Measurements from ENCODE around the gene RPLP2. TPM values are rescaled to one million over a fixed set of nuclear protein-coding genes. Genes with fewer than 3 reads are reported as not detected.

RPLP2 gene
- total and polyA plus RNA-seq, 4 donors, result 441 to 2,648 (median 1,513) TPM

DNA sequence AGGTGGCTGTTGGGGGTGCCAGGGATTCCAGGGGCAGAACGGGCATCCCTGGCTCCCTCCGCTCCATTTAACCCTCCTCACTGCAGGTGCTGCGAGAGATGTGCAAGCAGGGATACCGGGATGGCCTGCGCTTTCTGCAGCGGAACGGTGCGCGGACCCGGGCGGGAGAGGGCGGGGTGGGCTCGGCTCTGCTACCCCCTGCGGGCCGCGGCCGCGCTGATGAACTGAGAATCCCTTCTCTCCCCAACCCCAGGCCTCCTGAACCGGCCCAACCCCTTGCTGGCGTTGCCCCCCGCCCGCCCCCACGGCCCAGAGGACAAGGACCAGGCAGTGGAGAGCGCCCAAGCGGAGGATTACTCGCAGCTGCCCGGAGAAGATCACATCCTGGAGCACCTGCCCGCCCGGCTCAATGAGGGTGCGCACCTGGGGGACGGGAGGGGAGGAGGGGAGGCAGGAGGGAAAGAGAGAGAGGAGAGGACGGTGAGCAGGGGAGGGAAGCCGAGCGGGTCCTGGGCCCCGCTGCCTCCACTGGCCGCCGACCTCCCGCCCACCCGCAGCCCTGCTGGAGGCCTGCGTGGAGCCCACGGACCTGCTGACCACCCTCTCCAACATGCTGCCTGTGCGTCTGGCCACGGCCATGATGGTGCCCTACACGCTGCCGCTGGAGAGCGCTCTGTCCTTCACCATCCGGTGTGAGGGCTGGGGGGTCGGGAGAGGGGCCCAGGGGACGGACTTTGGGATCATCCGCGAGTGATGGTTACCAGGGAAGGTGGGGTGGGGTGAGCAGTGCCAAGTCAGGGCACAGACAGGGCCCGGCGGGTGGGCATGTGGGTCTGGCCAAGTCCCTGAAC, 13.9 kb downstream of the RPLP2 start:
- 92 to 93% methylated on average over 49 to 53 of the region's 53 CpGs for WGBS, 2 donors
- no peak overlapping the region for H3K27ac ChIP-seq (ENCODE audit: low read depth in 1 of 2, low read length in 1 of 2)
- H3K4me1 ChIP-seq (ENCODE audit: control insufficient read depth in 5 of 5, insufficient read depth in 5 of 5, low read length in 5 of 5), result peaks cover 4 to 46% (median 18%) of the 10 kb centered on the region in 5 donors

DNA sequence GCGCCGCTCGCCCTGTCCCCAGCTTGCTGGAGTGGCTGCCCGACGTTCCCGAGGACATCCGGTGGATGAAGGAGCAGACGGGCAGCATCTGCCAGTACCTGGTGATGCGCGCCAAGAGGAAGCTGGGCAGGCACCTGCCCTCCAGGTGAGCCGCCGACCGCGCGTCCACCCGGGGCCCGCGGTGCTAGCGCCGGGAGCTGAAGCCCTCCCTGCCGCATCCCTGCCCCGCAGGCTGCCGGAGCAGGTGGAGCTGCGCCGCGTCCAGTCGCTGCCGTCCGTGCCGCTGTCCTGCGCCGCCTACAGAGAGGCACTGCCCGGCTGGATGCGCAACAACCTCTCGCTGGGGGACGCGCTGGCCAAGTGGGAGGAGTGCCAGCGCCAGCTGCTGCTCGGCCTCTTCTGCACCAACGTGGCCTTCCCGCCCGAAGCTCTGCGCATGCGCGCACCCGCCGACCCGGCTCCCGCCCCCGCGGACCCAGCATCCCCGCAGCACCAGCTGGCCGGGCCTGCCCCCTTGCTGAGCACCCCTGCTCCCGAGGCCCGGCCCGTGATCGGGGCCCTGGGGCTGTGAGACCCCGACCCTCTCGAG, 14.6 kb downstream of the RPLP2 start:
- DNase-seq (peak in 2 of 3 donors; percentile 38 to 65), ATAC-seq (ENCODE audit: insufficient read depth, low FRiP score) (no peak)
- TF ChIP-seq, protein P1, sequence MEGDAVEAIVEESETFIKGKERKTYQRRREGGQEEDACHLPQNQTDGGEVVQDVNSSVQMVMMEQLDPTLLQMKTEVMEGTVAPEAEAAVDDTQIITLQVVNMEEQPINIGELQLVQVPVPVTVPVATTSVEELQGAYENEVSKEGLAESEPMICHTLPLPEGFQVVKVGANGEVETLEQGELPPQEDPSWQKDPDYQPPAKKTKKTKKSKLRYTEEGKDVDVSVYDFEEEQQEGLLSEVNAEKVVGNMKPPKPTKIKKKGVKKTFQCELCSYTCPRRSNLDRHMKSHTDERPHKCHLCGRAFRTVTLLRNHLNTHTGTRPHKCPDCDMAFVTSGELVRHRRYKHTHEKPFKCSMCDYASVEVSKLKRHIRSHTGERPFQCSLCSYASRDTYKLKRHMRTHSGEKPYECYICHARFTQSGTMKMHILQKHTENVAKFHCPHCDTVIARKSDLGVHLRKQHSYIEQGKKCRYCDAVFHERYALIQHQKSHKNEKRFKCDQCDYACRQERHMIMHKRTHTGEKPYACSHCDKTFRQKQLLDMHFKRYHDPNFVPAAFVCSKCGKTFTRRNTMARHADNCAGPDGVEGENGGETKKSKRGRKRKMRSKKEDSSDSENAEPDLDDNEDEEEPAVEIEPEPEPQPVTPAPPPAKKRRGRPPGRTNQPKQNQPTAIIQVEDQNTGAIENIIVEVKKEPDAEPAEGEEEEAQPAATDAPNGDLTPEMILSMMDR (IDR thresholded peaks at IDR 0.05; ENCODE audit: control extremely low read depth, extremely low read depth), result no peak
- H3K4me1 ChIP-seq (ENCODE audit: control insufficient read depth in 5 of 5, insufficient read depth in 5 of 5, low read length in 5 of 5), result peaks cover 4 to 48% (median 23%) of the 10 kb centered on the region in 5 donors
- H3K27ac ChIP-seq (ENCODE audit: low read depth in 1 of 2, low read length in 1 of 2), result peak overlapping the region in 1 of 2 donors; percentile 15
- WGBS, 2 donors, result 85 to 93% methylated on average over 59 of the region's 59 CpGs
- peaks cover 0 to 33% (median 2%) of the 10 kb centered on the region in 4 donors for H3K36me3 ChIP-seq (ENCODE audit: control insufficient read depth in 4 of 4, insufficient read depth in 4 of 4, low read length in 4 of 4)
- peaks cover 0 to 11% (median 7%) of the 10 kb centered on the region in 3 donors for H3K27me3 ChIP-seq (ENCODE audit: control insufficient read depth in 3 of 3, insufficient read depth in 3 of 3, low read length in 2 of 3)
- H3K4me3 ChIP-seq, result no peak overlapping the region
- H3K9me3 ChIP-seq (ENCODE audit: control insufficient read depth in 4 of 4, insufficient read depth in 3 of 4, low read length in 3 of 4), result peaks cover 0 to 3% (median 0%) of the 10 kb centered on the region in 4 donors
- H3K9ac ChIP-seq (ENCODE audit: insufficient read depth in 1 of 2, low read length in 2 of 2), result no peak overlapping the region

More for the DNA sequence above, 13.9 kb downstream of the RPLP2 start:
- Histone ChIP-seq H3K9me3 (ENCODE audit: control insufficient read depth in 4 of 4, insufficient read depth in 3 of 4, low read length in 3 of 4) (peaks cover 0 to 3% (median 0%) of the 10 kb centered on the region in 4 donors), H3K27me3 (ENCODE audit: control insufficient read depth in 3 of 3, insufficient read depth in 3 of 3, low read length in 2 of 3) (peaks cover 0 to 7% (median 4%) of the 10 kb centered on the region in 3 donors), H3K4me3 (no peak overlapping the region), H3K36me3 (ENCODE audit: control insufficient read depth in 4 of 4, insufficient read depth in 4 of 4, low read length in 4 of 4) (peaks cover 0 to 33% (median 2%) of the 10 kb centered on the region in 4 donors), H3K9ac (ENCODE audit: insufficient read depth in 1 of 2, low read length in 2 of 2) (no peak overlapping the region)
- no peak for ATAC-seq (ENCODE audit: insufficient read depth, low FRiP score)
- DNase-seq, result no peak
- TF ChIP-seq, protein P1 (IDR thresholded peaks at IDR 0.05; ENCODE audit: control extremely low read depth, extremely low read depth), result no peak

DNA sequence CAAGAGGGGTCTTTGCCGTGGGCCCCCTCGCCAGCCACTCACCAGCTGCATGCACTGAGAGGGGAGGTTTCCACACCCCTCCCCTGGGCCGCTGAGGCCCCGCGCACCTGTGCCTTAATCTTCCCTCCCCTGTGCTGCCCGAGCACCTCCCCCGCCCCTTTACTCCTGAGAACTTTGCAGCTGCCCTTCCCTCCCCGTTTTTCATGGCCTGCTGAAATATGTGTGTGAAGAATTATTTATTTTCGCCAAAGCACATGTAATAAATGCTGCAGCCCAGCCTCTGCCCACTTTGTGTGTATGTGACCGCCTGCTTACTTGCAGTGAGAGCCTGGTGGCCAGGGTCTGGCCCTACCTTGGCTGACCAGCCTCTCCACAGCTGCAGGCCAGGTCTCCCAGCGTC, 15.2 kb downstream of the RPLP2 start:
- 78 to 86% methylated on average over 11 of the region's 11 CpGs for WGBS, 2 donors
- Histone ChIP-seq H3K9ac (ENCODE audit: insufficient read depth in 1 of 2, low read length in 2 of 2) (no peak overlapping the region), H3K36me3 (ENCODE audit: control insufficient read depth in 4 of 4, insufficient read depth in 4 of 4, low read length in 4 of 4) (peaks cover 0 to 33% (median 2%) of the 10 kb centered on the region in 4 donors), H3K4me3 (no peak overlapping the region), H3K4me1 (ENCODE audit: control insufficient read depth in 5 of 5, insufficient read depth in 5 of 5, low read length in 5 of 5) (peaks cover 4 to 53% (median 28%) of the 10 kb centered on the region in 5 donors), H3K27me3 (ENCODE audit: control insufficient read depth in 3 of 3, insufficient read depth in 3 of 3, low read length in 2 of 3) (peaks cover 0 to 15% (median 11%) of the 10 kb centered on the region in 3 donors), H3K27ac (ENCODE audit: low read depth in 1 of 2, low read length in 1 of 2) (peak overlapping the region in 1 of 2 donors; percentile 54), H3K9me3 (ENCODE audit: control insufficient read depth in 4 of 4, insufficient read depth in 3 of 4, low read length in 3 of 4) (peaks cover 0 to 3% (median 0%) of the 10 kb centered on the region in 4 donors)
- ATAC-seq (ENCODE audit: insufficient read depth, low FRiP score), result no peak
- TF ChIP-seq, protein P1 (IDR thresholded peaks at IDR 0.05; ENCODE audit: control extremely low read depth, extremely low read depth), result no peak
- no peak for DNase-seq

Measured in lung (tissue), 12 donors.